ENCODE measurements around the gene TMUB2. TPM values are rescaled to one million over a fixed set of nuclear protein-coding genes. Genes with fewer than 3 reads are reported as not detected.

The TMUB2 gene
- total RNA-seq, 1 donor from 2014 or later: 18.7 TPM

DNA sequence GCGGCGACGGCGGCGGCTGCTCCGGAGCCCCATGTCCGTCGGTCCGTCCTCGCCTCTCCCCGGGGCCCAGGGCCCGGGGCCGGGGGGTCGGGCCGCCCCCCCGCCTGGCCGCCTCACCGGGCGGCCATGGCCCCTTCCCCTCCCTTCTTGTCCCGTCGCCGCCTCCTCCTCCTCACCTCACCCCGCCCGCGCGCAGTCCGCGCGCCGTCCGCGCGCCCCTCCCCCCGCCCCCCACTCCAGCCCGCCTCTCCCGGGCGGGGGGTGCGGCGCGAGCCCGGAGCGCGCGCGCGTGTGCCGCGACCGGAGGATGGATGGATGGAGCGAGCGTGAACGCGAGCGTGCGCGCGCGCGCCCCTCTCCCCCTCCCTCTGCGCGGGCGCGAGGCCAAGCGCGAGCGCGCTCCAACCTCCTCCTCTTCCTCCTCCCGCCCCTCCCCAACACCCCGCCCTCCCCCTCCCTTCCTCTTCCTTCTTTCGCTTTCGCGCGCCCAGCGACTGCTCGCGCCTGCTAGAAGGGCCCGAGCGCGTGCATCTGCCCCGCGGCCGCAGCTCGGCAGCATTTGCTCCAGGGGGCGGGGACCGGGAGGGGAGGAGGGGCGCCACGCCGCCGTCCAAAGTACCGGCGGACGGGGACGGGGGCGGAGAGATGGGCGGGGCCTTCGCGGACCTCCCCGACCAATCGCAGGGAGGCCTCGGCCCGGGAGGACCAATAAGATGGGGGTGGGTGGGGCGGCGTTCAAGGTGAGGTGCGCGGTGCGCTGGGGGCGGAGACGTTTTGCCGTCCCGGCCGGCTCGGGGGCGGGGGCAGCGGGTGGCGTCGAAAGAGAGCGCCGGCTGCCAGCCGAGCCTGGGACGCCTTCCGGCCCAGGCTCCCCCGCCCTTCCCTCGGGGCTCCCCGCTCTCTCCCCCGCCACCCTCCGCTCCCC is 13.0 kb downstream of the TMUB2 start, which contains the start of gene ATXN7L3:
TSS of gene ATXN7L3 (minus strand) at position 332 of the 925 bp plus-strand sequence. CDS start 1,814 bp downstream, outside the sequence.
- Mint-ChIP-seq H3K4me3 (peak within 1 kb of the TSS; percentile 94), H3K4me1 (ENCODE audit: low read depth) (peaks cover 48% of the 10 kb centered on the region), H3K27me3 (ENCODE audit: insufficient read depth) (no peaks in the 10 kb centered on the region), H3K9me3 (no peaks in the 10 kb centered on the region), H3K36me3 (ENCODE audit: low read depth) (peaks cover 26% of the 10 kb centered on the region), H3K27ac (peak within 1 kb of the TSS; percentile 90)
- intact Hi-C loops (cut with micrococcal nuclease): loop anchor here (1.0 kb wide), 5 partner anchors 10 to 194 kb away; partner anchors contain the start of genes SLC25A39 and TMUB2
- peak; percentile 97 for DNase-seq (ENCODE audit: low spot score)

DNA sequence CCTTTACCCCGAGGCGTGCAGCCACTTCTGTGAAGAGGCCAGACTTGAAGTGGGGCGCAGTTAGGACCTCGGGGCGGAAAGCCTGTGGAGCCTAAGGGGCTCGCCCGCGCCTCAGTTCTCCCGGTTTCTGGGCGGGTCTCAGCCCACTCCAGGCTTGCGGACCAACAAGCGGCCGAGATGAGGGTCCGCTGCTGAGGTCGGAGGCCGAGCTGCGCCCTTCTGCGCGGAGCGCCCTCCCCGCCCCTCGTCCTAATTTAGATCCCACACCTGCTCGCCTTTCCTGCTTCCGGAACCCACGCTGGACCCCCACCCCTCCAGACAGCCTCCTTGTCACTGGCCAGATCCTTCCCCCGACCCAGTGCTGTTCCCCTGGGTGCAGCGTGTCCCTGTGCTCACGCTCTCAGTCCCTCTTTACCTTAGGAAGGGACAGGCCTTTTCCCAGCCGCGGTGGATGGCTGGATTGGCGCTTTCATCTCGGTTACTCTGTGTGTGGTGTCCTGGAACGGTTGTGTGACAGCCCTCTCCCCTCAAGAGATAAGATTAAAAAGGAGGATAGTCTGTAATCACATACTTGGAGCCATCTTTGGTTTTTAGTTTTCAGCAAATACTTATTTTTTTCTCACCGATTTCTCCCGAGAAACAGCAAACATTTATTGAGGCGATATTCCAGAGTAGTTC is 13.8 kb downstream of the TMUB2 start:
- Mint-ChIP-seq H3K4me1 (ENCODE audit: low read depth) (peaks cover 48% of the 10 kb centered on the region), H3K27me3 (ENCODE audit: insufficient read depth) (no peaks in the 10 kb centered on the region), H3K4me3 (peak overlapping the region; percentile 94), H3K36me3 (ENCODE audit: low read depth) (peaks cover 24% of the 10 kb centered on the region), H3K9me3 (no peaks in the 10 kb centered on the region), H3K27ac (peak overlapping the region; percentile 90)
- intact Hi-C loops (cut with micrococcal nuclease): loop anchor here (1.0 kb wide), 5 partner anchors 10 to 194 kb away; partner anchors contain the start of genes SLC25A39 and TMUB2
- no peak for DNase-seq (ENCODE audit: low spot score)

DNA sequence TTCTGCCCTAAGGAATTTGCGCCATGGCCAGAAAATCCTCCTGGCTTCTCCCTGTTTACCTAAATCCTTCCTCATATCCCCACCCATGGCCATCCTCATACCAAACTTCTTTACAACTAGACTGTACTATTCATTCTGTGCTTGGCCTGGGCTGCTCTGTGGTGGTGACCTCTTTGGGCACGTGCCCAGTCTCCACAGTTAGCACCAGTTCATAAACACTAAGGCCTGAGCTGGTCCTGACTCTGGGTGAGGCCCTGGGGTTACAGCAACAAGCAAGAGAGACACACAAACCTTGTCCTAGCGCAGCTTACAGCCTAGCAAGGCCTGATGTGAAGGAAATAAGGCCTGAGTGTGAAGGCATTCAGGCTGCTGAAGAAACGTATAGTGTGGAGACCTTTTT is 16.0 kb downstream of the TMUB2 start:
- Mint-ChIP-seq H3K27me3 (ENCODE audit: insufficient read depth) (no peaks in the 10 kb centered on the region), H3K36me3 (ENCODE audit: low read depth) (peaks cover 20% of the 10 kb centered on the region), H3K9me3 (no peaks in the 10 kb centered on the region), H3K27ac (peak overlapping the region; percentile 59), H3K4me1 (ENCODE audit: low read depth) (peaks cover 44% of the 10 kb centered on the region), H3K4me3 (peak overlapping the region; percentile 32)
- no peak for DNase-seq (ENCODE audit: low spot score)
- intact Hi-C loops (cut with micrococcal nuclease): no loop called here

DNA sequence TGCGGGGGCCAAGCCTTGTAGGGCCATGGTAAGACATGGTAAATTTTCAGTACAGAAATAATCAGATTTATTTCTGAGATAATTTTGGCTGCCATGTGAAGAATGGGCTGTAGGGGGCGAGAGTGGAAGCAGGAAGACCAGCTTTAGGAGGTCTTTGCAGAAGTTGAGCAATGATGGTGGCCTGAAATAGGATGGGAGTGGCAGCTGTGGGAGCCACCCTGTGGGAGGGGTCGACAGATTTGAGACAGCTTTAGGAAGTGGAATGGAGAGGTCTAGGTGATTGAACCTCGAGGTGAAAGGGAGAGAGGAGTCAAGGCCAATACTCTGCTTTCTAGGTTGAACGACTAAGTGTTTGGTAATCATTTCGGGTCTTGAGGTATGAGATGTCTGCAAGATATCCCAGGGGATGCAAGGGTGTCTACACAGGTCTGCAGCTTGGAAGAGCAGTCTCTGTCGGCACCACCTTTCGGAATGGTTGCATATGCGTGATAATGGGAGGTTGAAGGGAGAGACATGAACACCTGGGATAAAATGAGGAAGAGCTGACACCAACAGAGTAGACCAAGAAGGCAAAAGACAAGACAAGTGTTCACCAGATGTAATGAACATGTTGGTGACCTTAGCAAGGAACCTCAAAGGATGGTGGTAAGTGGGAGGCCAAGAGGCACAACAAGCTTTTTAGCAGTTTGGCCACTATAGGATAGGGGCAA is 17.1 kb downstream of the TMUB2 start:
- H3K4me1 Mint-ChIP-seq (ENCODE audit: low read depth): peaks cover 45% of the 10 kb centered on the region
- peaks cover 24% of the 10 kb centered on the region for H3K36me3 Mint-ChIP-seq (ENCODE audit: low read depth)
- peak; percentile 44 for DNase-seq (ENCODE audit: low spot score)
- no peaks in the 10 kb centered on the region for H3K27me3 Mint-ChIP-seq (ENCODE audit: insufficient read depth)
- no peaks in the 10 kb centered on the region for H3K9me3 Mint-ChIP-seq
- H3K4me3 Mint-ChIP-seq: no peak overlapping the region
- intact Hi-C loops (cut with micrococcal nuclease): no loop called here
- peak overlapping the region; percentile 33 for H3K27ac Mint-ChIP-seq

DNA sequence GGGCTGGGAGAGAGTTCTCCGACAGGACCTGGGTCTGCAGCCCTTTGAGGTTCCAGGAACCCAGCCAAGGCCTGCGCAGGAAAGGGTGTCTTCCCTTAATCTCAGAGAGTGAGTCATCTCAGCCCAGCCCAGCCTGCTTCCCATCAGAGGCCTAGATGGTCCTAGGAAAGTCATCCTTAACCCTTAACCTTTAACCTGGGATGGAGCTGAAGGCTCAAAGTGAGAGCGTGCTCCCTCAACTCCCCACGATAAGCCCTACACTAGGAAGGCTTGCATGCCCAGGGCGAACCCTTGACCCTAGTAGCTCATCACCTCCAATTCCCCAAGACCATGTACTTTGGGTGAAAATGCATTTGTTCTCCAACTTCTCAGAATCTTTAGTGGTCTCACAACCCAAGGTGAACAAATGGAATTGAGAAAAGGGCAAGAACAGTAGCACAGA is 17.7 kb downstream of the TMUB2 start:
- Mint-ChIP-seq H3K9me3 (no peaks in the 10 kb centered on the region), H3K4me3 (no peak overlapping the region), H3K4me1 (ENCODE audit: low read depth) (peaks cover 46% of the 10 kb centered on the region), H3K36me3 (ENCODE audit: low read depth) (peaks cover 27% of the 10 kb centered on the region), H3K27me3 (ENCODE audit: insufficient read depth) (no peaks in the 10 kb centered on the region), H3K27ac (peak overlapping the region; percentile 36)
- no peak for DNase-seq (ENCODE audit: low spot score)
- intact Hi-C loops (cut with micrococcal nuclease): no loop called here

DNA sequence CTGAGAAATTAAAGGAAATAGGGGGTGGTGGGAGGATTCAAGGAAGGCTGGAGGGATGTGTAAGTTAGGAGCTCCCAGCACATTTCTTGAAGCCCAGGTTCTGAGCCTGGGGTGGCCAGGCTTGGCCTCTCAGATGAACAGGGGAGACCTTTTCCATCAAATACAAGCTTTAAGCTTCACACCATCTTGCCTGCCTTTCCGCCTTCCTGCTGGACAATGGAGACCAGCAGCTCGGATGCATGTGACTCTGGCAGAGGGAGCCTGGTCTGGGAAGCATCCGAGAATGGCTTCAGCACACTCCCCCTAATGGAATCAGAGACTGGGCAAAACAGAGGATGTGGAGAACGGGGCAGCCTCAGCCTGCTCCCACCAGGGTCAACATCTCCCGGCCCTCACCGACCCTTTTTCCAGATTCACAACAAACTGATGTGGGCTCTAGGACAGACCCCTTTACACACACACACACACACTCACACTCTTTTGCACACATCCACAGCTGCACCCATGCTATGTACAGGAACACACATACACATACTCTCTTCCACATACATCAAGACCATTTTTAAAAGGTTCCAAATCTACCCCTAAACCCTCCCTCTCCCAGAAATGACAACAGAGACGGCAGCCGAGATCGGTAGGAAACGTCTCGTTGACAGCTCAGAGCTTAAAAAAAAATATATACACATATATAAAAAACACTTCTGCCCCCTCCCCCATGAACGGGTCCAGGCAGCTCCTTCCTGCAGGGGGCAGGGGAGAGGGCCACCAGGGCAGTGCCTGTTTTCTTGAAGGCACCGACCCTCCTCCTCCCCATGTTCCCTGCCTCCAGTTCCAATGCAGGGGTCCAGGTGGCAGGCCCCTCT is 19.4 kb downstream of the TMUB2 start:
- Mint-ChIP-seq H3K4me1 (ENCODE audit: low read depth) (peaks cover 46% of the 10 kb centered on the region), H3K27ac (peak overlapping the region; percentile 6), H3K9me3 (no peaks in the 10 kb centered on the region), H3K4me3 (no peak overlapping the region), H3K27me3 (ENCODE audit: insufficient read depth) (no peaks in the 10 kb centered on the region), H3K36me3 (ENCODE audit: low read depth) (peaks cover 36% of the 10 kb centered on the region)
- intact Hi-C loops (cut with micrococcal nuclease): no loop called here
- no peak for DNase-seq (ENCODE audit: low spot score)

DNA sequence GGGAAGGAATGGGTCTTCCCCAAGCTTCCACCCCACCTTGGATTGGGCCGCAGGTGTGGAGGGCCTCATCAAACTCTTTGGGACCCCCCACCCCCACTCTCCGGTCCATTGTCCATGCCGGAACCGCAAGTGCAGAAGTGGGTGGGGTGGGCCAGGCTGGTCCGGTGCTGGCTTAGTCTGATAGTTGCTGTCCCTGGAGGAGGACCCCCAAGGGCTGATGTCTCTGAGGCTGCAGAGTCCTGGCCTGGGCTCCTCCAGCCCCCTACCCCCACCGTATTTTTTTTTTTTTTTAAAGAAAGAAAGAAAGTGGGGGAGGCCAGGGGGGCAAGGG is 20.0 kb downstream of the TMUB2 start:
- no peak overlapping the region for H3K4me3 Mint-ChIP-seq
- H3K27ac Mint-ChIP-seq: no peak overlapping the region
- H3K4me1 Mint-ChIP-seq (ENCODE audit: low read depth): peaks cover 47% of the 10 kb centered on the region
- H3K9me3 Mint-ChIP-seq: no peaks in the 10 kb centered on the region
- H3K36me3 Mint-ChIP-seq (ENCODE audit: low read depth): peaks cover 42% of the 10 kb centered on the region
- intact Hi-C loops (cut with micrococcal nuclease): no loop called here
- H3K27me3 Mint-ChIP-seq (ENCODE audit: insufficient read depth): no peaks in the 10 kb centered on the region
- DNase-seq (ENCODE audit: low spot score): no peak

DNA sequence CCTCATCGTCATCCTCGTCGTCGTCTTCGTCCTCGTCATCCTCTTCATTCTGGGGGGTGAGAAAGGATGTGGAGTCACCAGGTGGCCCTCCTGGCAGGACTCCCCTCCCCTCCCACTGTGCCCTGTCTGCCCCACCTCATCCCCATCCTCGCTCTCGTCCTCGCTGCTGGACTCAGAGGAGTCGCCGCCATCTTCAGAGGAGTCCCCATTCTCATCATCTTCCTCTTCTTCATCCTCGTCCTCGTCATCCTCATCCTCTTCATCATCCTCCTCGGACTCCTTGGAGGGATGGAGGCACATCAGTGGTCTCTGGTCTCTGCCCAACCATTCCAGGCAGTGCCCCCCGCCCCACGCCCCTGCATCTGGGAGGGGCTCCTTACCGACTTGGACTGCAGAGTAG is 20.5 kb downstream of the TMUB2 start:
- peaks cover 42% of the 10 kb centered on the region for H3K36me3 Mint-ChIP-seq (ENCODE audit: low read depth)
- DNase-seq (ENCODE audit: low spot score): no peak
- H3K4me1 Mint-ChIP-seq (ENCODE audit: low read depth): peaks cover 47% of the 10 kb centered on the region
- H3K27me3 Mint-ChIP-seq (ENCODE audit: insufficient read depth): no peaks in the 10 kb centered on the region
- intact Hi-C loops (cut with micrococcal nuclease): no loop called here
- H3K9me3 Mint-ChIP-seq: no peaks in the 10 kb centered on the region
- no peak overlapping the region for H3K27ac Mint-ChIP-seq
- H3K4me3 Mint-ChIP-seq: no peak overlapping the region

DNA sequence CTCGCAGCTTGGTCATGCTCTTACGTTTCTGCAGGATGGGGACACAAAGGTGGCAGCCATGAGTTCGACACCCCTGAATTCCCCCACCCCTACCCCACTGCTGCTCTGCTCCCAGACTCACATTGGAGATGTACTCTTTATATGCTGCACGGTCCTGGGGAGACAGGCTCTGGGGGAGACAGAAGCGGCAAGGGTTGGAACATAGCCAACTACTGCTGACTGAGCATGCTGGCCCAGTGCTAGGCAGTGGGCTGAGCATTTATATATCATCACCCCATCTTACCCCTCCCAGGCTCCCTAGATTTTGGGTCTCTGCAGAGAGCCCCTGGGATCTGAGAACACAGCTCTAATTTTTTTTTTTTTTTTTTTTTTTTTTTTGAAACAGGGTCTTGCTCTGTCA is 21.0 kb downstream of the TMUB2 start:
- DNase-seq (ENCODE audit: low spot score): no peak
- Mint-ChIP-seq H3K27ac (no peak overlapping the region), H3K27me3 (ENCODE audit: insufficient read depth) (no peaks in the 10 kb centered on the region), H3K4me1 (ENCODE audit: low read depth) (peaks cover 43% of the 10 kb centered on the region), H3K4me3 (no peak overlapping the region), H3K9me3 (no peaks in the 10 kb centered on the region), H3K36me3 (ENCODE audit: low read depth) (peaks cover 42% of the 10 kb centered on the region)
- intact Hi-C loops (cut with micrococcal nuclease): no loop called here

DNA sequence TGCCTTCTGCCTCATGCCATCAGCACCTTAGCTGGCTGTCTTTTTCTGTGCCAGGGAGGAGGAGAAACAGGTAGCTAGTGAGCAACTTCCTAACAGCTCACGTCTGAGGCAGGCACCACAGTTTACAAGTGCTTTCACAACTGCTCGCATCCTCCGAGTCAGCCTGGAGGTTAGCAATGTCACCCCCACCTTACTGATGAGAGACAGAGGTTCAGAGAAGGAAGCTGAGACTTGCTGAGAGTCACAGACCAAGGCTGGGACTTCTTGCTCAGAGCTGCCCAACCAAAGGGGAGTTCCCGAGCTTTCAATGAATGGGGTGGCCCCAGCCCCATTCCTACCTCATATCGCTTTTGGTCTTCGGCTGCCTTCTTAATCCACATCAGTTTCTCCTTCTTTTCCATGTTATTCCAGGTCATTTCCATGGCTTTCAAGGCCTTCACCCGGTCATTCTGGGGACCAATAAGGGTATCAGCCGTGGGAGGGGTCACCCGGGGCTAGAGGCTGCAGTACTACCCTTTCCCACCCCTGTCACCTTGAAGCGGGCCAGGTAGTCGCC is 23.1 kb downstream of the TMUB2 start:
- Mint-ChIP-seq H3K9me3 (no peaks in the 10 kb centered on the region), H3K4me1 (ENCODE audit: low read depth) (peaks cover 32% of the 10 kb centered on the region), H3K4me3 (peak overlapping the region; percentile 73), H3K36me3 (ENCODE audit: low read depth) (peaks cover 54% of the 10 kb centered on the region), H3K27ac (peak overlapping the region; percentile 91), H3K27me3 (ENCODE audit: insufficient read depth) (no peaks in the 10 kb centered on the region)
- DNase-seq (ENCODE audit: low spot score): no peak
- intact Hi-C loops (cut with micrococcal nuclease): loop anchor here (1.0 kb wide), 4 partner anchors 8 to 135 kb away; partner anchors contain the start of gene GRN

DNA sequence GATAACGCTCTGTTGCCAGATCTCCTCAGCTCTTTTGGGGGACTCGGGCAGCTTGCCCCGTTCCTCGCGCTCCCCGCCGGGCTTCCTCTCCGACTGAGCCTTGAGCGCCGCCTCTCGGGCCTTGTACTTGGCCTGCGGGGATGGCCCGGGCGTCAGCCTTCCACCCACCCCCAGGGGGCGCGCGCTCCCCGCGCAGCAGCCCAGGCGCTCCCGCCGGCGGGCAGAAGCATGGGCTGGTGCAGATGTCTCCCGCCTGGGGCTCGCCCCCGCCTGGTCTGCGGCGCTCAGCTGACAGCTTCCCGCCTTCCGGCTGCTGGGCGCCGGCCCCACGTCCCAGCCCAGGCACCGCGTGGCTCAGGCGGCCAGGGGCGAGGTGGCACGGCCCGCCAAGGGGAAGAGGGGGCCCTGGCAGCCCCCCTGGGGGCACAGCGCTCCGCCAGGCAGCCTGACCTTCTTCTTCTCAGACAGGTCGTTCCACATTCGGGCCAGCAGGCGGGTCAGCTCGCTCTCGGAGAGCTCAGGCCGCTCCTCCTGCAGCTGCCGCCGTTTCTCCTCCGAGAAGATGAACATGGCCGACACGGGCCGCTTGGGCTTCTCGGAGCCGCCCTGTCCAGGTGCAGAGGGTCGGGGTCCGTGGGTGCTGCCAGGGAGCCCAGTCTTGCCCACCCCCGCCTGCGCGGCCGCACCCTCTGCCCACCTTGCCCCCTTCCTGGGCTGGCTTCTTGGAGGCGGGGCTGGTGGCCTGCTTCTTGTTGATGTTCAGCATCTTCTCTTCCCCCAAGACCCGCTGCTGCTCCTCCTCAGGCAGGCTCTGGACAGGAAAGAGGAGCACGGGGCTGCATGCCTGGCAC is 23.8 kb downstream of the TMUB2 start:
- H3K27ac Mint-ChIP-seq: peak overlapping the region; percentile 91
- H3K4me1 Mint-ChIP-seq (ENCODE audit: low read depth): peaks cover 33% of the 10 kb centered on the region
- intact Hi-C loops (cut with micrococcal nuclease): loop anchor here (1.0 kb wide), 4 partner anchors 8 to 135 kb away; partner anchors contain the start of gene GRN
- peaks cover 57% of the 10 kb centered on the region for H3K36me3 Mint-ChIP-seq (ENCODE audit: low read depth)
- H3K27me3 Mint-ChIP-seq (ENCODE audit: insufficient read depth): no peaks in the 10 kb centered on the region
- peak overlapping the region; percentile 73 for H3K4me3 Mint-ChIP-seq
- peak; percentile 89 for DNase-seq (ENCODE audit: low spot score)
- H3K9me3 Mint-ChIP-seq: no peaks in the 10 kb centered on the region
